HG02943 (cell line): ENCODE measurements around the gene HMGCS2.

Experiments used
- ATAC-seq: cut with Tn5 transposase; IDR thresholded peaks from one replicate; pipeline ENCODE4 v1.9.1; 2021; ENCODE audit warnings: mild to moderate bottlenecking, low read depth, moderate library complexity; ENCODE audit not compliant: unreplicated experiment

The HMGCS2 gene

DNA sequence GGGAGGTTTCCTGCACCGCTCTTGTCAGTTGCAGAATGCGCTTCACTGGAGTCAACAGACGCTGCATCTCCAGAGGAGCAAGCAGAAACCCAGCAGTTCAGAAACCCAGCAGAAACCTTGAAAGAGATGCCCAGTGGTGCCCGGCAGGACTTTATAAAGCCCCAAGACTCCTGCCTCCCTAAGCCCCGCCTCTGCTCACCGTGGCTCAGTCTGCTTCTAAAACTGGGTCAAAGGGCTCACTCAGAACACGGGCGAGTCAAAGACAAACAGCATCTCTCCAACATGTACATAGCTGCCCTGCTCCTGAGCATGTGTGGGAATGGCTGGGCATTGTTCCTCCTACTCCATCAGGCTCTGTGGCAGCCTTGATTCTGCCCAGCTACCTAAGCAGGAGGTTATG lies at the start of gene HMGCS2:
HMGCS2 (minus strand) TSS at position 128 of the 400 bp plus-strand sequence; CDS start at position 67, 61 bp downstream.
- no peak for ATAC-seq

DNA sequence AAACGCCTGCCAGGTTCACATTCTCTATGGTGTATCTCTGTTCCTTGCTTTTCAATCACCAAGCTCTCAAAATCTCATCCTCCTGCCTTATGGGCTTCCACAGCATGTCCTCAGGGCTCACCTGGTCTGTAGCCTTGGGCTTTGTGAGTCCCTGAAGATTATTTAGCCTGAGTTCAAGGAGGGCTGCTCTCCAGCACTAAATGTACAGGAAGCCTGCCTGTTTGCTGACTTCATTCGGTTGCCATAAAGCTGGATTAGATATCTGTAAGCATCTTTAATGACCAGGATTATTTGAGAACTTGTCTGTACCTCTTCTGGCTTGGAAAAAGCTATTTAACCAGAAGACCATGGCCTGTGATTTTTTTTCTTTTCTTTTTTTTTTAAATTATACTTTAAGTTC lies 49.5 kb upstream of the HMGCS2 start:
- no peak for ATAC-seq

DNA sequence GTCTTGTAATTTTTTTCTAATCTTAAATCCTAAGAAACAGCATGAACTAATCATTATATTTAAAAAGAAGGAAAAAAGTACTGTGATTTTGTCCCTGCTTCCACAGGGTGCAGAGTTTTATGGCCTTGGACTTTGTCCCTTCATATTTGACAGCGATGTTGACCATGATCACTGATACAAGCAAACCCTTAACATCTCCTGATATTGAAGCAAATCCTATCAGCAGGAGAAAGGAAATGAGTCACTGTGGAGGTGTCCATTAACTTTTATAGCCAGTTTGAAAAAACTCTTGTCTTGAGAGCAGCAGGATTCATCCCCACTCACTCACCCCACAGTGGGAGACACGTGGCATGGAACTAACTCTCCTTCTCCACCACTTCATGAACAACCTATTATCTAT lies 47.7 kb upstream of the HMGCS2 start:
- no peak for ATAC-seq

DNA sequence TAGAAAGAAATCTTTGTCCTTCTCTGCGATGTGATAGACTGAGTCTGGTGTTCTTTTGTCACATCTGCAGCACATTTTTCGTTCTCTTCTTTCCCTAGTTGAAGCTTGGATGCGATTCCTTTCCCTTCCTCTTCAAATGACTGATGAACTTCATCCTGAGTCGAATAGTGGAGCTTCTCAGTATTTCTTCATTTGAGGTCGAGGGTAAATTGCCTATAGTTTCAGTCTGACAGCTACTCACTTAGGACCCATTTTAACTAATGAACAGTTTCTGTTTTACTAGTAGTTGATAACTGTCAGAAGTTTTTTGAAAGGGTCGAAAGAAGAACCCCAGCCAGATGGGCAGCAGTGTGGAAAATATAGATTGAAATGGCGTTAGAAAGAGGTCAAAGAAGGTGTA lies 47.2 kb upstream of the HMGCS2 start:
- ATAC-seq = no peak

DNA sequence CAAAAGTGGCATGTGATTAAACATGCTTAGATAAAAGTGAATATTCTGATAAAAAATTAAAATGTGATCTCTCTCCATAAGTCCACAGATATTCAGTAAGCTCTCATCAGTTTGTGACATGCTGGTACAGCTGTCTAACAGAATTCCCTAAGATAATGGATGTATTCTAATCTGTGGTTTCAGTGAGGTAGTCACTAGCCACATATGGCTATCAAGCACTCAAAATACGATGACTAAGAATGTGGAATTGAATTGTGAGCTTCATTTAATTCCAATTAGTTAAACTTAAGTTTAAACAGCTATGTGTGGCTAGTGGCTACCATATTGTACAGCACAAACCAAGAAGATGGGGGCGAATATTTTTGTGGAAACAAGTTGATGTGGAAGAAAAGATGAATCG lies 46.7 kb upstream of the HMGCS2 start:
- ATAC-seq = no peak

DNA sequence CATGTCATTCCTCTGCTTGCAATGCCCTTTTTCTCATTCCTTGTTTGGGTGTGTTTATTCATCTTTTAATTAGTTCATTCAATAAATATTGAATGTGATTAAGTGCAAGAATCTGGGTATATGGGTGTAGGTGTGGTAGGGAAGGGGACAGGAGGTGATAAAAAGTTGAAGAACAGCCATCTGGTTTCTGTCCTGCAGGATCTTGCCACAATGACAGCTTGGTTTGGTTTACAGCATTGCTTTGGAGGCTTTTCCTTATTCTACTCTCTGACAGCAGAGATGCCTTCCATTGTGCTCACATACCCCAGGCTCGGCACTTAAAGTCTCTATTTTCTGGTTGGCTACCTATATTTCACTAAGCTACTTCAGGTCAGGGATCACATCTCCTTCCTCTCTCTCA lies 45.6 kb upstream of the HMGCS2 start:
- ATAC-seq = no peak

DNA sequence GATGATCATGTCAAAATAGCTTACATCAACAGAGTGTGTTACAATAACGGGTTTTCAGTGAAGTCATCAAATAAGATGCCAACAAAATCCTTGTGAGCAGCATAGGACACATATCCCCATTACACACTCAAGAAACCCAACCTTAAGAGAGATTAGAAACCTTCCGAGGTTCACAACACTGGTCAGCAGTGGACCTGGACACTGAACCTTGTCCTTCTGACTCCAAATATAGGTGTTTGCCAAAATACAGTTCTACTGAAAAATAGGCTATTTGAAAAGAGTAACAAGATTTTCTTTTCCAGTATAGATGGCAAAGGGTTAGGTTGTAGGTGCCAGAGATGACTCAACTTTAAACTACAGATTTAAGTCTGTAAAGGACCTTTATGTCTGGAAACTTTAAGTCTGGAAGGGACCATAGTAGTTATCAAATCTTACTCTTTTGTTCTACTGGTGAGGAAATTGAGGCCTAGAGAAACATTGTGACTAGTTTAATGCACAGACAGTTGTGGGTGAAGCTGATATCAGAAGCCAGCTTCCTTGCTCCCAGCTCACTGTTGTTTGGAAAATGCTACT lies 43.4 kb upstream of the HMGCS2 start:
- no peak for ATAC-seq

DNA sequence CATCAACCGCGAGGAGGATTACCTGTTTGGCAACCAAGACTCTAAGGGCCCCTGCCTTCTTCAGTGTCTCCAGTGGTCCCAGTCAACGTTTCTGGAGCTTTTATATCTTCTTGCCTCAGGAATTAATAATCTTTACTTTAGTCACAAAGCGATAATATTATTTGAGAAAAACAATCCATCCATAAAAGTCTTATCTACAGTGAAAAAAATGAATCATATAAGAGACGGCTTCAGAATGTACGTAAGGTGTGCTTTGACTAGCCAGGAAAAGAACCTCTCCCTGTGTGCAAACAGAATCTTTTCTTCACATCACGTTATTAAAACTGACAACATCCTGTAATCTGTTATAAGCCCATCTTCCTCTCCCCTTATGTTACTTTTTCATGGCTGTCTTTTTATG lies 42.7 kb upstream of the HMGCS2 start, which contains the start of gene REG4:
REG4 (minus strand) TSS at position 74 of the 400 bp plus-strand sequence. CDS start 2,691 bp downstream, outside the sequence.
- no peak for ATAC-seq

DNA sequence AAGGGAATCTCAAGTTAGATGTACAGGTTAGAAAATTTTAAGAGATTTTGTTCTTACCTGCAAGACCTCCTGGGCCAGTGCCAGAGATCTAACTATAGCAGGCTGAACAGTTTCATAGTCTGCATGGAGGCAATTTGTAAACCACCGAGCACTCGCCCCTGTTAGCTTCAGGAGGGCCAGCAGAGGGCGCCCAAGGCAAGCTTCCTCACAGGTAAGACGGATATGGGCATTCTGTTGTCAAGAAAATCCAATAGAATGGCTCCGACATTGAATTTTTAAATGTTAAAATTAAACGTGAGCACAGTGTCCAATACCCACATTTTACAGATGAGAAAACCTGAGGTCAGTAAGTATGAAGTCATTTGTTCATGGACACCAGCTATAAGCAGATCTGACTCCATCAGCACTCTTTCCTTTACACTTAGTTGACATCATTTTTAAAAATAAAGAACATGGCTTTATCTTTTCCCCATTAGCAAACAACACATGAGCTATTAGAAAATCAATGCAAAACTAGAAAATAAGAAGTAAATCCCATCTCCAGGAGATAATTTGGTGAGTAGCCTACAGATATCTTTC lies 40.4 kb upstream of the HMGCS2 start:
- ATAC-seq = no peak

DNA sequence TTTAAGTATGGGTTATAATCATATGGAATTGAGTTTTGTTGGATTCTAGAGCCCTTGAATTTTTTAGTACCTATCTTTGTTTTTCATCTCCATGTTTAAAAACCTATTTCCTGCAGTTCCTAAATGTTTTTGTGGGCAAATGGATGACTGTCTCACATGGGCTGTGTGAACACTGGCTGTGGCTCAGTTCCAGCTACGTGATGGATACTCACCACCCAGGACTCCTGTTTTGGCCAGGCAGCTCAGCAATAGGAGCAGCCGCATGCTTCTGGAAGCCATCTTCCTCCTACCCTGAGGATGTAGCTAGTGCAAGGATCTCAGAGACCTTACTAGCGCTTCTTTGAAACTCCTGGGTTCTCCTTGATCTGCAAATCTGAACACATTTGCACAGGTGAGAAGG lies 39.8 kb upstream of the HMGCS2 start:
- ATAC-seq = no peak

DNA sequence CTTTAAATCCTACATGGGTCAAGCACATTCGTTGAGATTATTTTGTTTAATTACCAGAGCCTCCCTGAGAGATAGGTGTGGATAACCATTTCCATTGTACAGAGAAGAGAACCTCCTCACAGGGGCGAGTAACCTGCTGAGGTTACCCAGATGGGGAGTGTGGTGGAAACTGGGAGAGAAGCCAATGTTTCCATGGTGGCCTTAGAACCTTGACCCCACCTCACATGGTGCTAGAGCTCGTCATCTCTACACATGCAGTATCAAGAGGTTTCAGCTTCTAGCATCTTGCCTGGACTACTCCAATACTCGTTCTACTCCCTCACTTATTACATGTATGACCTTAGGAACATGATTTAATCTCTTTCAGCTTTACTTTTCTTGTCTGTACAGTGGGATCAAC lies 37.8 kb upstream of the HMGCS2 start:
- no peak for ATAC-seq

DNA sequence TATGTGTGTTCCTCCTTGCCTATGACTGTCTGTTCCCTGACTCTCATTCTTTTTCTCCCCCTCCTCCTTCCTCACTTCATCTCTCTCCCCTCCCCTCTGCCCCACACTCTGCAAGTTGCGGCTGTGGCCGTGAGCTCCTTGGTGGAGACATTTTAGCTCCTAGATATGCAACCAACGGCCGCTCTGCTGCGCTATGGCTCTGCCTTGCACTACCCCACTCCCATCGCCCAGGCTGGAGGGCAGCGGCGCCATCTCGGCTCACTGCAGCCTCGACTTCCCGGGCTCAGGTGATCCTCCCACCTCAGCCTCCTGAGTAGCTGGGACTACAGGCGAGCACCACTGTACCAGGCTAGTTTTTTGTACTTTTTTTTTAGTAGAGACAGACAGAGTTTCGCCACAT lies 37.0 kb upstream of the HMGCS2 start:
- ATAC-seq = no peak

DNA sequence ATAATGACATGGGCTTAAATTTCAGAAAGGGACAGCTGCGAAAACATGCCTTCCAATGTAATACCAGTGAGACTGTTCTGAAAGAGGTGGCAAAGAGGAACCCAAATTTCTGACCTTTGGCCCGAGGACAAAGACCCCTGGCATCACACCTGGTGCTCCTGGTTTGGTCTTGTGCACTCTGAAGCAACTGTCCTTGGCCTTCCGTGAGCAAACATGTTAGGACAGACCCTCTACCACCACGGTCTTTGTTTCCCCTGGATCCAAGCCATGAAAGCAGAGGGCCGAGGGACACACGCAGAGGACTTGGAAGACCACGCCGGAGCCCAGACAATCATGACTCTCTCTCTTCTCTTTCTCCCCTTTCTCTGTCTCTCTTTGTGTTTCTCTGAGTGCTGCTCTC lies 36.5 kb upstream of the HMGCS2 start:
- ATAC-seq = no peak

DNA sequence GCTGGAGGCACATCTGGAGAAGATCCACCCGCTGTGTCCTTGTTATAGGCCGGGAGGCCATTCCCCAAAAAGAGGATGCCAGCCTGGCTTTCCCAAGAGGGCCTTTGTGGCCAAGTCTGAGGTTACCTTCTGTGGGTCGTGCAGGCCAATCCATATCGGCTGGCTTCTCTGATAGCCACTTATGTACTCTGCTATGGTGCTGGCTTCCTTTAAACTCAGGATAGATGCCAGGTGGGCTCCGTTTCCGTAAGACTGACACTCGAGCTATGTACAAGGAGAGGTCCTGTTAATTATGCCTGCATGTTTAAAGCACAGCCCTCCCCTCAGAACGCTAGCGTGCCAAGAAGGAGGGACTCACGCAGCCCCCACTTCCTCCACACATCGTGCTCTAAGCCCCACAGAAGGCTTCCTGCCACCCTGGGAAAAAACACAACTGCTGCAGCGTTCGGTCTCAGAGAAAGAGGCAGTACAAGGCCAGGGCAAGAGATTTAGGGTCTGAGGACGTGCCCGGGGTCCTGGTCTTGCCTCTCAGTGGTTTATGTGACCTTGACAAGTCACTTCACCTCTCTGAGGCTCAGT lies 31.0 kb upstream of the HMGCS2 start:
- no peak for ATAC-seq

DNA sequence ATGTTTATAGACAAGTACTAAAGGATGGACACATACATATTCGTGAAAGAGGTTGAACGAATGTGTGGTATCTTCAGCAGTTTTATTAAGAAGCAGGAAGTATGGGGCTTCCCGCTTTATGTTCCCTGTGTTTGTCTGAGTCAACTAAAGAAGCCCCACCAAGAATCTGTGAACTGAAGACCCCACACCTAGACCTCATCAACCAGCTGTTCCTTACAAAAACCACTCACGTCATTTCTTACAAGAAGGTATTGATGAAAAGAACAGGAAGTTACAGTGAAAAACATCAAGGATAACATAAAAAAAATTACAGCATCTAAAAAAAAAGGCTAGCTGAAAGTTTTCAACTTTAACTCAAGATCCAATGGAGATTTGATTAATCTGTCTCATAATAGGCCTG lies 30.3 kb upstream of the HMGCS2 start:
- no peak for ATAC-seq

DNA sequence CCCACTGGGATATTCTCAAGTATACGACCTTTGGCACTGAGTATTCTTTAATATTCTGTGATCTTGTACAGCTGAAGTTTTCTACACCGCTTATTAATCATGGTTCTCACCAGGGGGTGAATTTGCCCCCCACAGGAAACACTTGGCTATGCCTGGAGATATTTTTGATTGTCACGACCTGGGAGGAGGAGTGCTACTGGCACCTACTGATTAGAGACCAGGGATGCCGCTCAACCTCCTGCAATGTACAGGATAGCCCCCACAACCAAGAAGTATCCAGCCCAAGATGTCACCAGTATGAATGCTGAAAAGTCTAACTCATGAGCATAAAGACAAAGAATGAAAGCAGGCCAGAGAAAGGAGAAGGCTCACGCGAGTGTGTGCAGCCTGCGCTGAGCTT lies 28.9 kb upstream of the HMGCS2 start:
- no peak for ATAC-seq

DNA sequence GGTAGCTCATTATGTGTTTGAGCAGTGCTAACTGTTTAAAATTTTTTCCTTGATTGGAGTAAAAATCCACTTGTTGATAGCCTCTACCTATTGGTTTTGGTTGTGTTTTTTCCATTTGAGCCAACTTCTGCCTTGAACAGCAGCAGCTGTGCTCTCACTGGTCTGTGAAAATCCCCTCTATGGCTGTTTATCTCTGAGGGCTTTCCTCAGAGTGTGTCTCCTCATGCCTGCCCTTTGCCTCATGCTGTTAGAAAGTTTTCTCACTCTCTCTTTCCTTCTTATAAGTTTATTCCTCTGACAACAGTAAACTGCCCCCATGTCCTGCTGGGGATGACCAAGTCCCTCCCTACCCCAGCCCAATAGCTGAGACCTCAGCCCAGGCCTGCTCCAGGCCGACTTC lies 28.5 kb upstream of the HMGCS2 start:
- no peak for ATAC-seq

DNA sequence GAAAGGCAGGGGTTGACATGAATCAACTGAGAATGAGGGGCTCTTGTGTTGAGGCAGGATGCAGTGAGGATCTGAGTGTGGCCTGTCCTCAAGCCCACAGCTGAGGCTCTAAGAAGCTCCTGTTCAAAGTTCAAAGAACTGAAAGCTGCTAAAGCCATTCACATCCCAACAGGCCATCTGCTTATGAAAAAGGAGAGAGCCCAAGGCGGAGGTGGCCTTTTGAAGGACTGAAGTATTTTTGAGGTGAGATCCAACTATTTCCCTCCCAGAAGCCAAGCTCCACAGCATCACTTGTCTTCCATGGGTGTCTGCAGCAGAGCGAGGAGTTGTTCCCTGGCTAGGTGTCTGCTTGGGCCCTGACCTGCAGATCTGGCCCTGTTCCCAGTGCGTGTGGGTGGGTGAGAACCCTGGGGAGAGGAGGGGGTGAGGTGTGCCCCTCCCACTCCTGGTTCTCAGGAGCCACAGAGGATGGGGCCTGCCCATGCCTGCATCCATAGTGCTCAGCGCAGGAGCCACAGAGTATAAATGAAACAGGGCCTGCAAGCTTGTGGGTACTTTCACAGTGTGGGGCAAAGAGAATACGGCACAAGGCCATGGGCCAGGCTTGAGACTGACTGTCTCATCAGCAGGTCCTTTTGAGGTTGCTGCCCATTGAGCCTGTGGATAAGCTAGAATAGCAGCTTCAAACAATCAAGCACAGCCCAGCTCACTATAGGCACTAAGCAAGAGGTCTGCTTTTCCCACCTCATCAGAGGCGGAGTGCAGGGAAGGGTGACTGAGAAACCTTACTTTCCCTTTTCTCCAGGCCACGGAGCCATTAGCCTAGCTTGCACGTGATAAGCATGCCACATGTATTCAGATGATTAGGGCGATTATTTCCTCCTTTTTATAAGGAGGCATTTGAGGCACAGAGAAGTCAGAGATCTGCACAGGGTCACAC lies 26.8 kb upstream of the HMGCS2 start:
- no peak for ATAC-seq

DNA sequence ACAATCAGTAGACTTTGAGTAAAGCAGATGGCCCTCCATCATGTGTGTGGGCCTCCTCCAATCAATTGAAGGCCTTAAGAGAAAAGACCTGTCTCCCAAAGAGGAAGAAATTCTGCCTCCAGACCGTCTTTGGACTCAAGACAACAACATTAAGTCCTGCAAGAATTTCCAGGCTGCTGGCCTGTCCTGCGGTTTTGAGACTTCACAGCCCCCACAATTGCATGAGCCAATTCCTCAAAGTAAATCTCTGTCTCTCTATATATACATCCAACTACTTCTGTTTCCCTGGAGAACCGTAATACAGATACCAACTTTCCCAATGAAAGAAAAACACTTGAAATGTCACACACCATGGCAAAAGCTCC lies 26.2 kb upstream of the HMGCS2 start:
- no peak for ATAC-seq

DNA sequence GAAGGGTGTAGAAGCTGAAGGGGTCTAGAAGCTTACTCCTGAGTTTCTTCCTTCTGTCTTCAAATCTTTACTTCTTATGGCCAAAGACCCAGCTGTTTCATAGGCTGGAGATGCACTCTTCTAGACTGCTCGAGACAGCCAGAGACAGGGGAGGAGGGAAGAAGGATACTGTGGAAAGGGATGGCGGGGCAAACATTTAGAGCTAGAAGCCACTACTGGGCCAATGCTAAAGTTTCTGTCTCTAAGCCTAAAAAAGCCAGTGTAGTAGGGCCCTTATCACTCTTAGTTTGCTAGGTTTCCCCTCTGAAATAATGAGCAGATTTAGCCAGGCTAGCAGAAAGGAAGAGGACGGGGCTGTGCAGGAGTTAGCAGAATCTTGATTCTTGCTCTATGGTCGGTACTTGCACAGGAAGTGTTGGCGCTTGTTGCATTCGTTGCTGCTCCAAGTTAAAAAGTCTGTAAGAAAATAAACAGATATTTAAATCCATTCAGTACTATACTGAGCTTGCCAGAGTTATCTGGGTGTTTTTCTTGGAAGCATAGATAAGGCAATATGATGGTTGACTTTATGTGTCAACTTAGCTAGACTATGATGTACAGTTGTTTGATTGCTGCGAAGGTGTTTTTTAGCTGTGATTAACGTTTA lies 25.6 kb upstream of the HMGCS2 start:
- no peak for ATAC-seq

DNA sequence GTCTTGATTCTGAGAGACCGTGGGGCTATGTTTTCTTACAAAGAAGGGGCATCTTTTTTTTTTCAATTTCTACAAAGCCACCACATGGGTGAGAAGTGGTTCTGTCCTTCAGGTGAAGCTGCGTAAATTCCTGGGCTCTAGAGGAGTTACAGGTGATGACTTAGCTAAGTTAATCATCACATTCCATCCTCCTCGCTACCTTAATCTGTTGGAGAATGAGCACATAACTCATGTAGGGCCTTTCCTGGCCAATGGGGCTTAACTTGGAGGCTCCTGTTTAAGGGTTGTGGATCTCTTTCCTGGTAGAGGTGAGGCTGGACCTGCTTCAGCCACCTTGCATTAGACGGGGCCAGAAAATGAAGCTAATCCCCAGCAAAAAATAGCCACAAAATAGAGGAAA lies 22.7 kb upstream of the HMGCS2 start:
- no peak for ATAC-seq
